ENCODE results near the gene ANKRD34A. TPM values are rescaled to one million over a fixed set of nuclear protein-coding genes. Genes with fewer than 3 reads are reported as not detected.

Gene ANKRD34A
- total and polyA plus RNA-seq, 2 experiments from 2014 or later, result 0.16 to 0.35 TPM

- TF ChIP-seq, protein P1, sequence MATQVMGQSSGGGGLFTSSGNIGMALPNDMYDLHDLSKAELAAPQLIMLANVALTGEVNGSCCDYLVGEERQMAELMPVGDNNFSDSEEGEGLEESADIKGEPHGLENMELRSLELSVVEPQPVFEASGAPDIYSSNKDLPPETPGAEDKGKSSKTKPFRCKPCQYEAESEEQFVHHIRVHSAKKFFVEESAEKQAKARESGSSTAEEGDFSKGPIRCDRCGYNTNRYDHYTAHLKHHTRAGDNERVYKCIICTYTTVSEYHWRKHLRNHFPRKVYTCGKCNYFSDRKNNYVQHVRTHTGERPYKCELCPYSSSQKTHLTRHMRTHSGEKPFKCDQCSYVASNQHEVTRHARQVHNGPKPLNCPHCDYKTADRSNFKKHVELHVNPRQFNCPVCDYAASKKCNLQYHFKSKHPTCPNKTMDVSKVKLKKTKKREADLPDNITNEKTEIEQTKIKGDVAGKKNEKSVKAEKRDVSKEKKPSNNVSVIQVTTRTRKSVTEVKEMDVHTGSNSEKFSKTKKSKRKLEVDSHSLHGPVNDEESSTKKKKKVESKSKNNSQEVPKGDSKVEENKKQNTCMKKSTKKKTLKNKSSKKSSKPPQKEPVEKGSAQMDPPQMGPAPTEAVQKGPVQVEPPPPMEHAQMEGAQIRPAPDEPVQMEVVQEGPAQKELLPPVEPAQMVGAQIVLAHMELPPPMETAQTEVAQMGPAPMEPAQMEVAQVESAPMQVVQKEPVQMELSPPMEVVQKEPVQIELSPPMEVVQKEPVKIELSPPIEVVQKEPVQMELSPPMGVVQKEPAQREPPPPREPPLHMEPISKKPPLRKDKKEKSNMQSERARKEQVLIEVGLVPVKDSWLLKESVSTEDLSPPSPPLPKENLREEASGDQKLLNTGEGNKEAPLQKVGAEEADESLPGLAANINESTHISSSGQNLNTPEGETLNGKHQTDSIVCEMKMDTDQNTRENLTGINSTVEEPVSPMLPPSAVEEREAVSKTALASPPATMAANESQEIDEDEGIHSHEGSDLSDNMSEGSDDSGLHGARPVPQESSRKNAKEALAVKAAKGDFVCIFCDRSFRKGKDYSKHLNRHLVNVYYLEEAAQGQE (IDR thresholded peaks at IDR 0.05; ENCODE audit: unreplicated experiment), result no peak
- no peak for TF ChIP-seq ZNF114 (CRISPR knock-in tag; IDR thresholded peaks at IDR 0.05)
- TF ChIP-seq POLR2AphosphoS5 (IDR thresholded peaks at IDR 0.05; ENCODE audit: low read depth), result no peak
- no peak for TF ChIP-seq CREB1 (CRISPR knock-in tag; IDR thresholded peaks at IDR 0.05; ENCODE audit: low read depth)
- TF ChIP-seq JUNB (IDR thresholded peaks at IDR 0.05; ENCODE audit: unreplicated experiment), result no peak
- no peak for TF ChIP-seq STAT1 (IDR thresholded peaks at IDR 0.05; ENCODE audit: unreplicated experiment)
- TF ChIP-seq NANOG (IDR thresholded peaks at IDR 0.05; ENCODE audit: borderline replicate concordance), result no peak
- TF ChIP-seq ZNF331 (CRISPR knock-in tag; IDR thresholded peaks at IDR 0.05; ENCODE audit: low read depth), result no peak
These were observed 26.0 kb upstream of the ANKRD34A start (continued) for GRCh38 chr1:145990249-145990855.

- H3K27ac ChIP-seq (ENCODE audit: low read depth), result no peak overlapping the region
- H3K27me3 ChIP-seq (ENCODE audit: insufficient read depth), result no peaks in the 10 kb centered on the region
- peaks cover 21% of the 10 kb centered on the region for H3K36me3 Mint-ChIP-seq (ENCODE audit: low read depth)
- peaks cover 9% of the 10 kb centered on the region for H3K4me1 ChIP-seq (ENCODE audit: insufficient read depth)
- no peaks in the 10 kb centered on the region for H3K9me3 Mint-ChIP-seq
- H2AFZ ChIP-seq, result no peak overlapping the region
- no peaks in the 10 kb centered on the region for H3K79me2 ChIP-seq (replicated peaks; ENCODE audit: insufficient read depth)
- no peak overlapping the region for H3K27ac Mint-ChIP-seq
- TF ChIP-seq EZH2 (IDR thresholded peaks at IDR 0.05; ENCODE audit: low read depth, unreplicated experiment) (no peak), JUNB (IDR thresholded peaks at IDR 0.05; ENCODE audit: unreplicated experiment) (no peak), NANOG (IDR thresholded peaks at IDR 0.05; ENCODE audit: borderline replicate concordance) (no peak), EZH2phosphoT487 (IDR thresholded peaks at IDR 0.05; ENCODE audit: unreplicated experiment) (no peak), ZNF114 (CRISPR knock-in tag; IDR thresholded peaks at IDR 0.05) (no peak)
- TF ChIP-seq, protein P2, sequence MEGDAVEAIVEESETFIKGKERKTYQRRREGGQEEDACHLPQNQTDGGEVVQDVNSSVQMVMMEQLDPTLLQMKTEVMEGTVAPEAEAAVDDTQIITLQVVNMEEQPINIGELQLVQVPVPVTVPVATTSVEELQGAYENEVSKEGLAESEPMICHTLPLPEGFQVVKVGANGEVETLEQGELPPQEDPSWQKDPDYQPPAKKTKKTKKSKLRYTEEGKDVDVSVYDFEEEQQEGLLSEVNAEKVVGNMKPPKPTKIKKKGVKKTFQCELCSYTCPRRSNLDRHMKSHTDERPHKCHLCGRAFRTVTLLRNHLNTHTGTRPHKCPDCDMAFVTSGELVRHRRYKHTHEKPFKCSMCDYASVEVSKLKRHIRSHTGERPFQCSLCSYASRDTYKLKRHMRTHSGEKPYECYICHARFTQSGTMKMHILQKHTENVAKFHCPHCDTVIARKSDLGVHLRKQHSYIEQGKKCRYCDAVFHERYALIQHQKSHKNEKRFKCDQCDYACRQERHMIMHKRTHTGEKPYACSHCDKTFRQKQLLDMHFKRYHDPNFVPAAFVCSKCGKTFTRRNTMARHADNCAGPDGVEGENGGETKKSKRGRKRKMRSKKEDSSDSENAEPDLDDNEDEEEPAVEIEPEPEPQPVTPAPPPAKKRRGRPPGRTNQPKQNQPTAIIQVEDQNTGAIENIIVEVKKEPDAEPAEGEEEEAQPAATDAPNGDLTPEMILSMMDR (conservative IDR thresholded peaks at IDR 0.05; ENCODE audit: low read depth in 2 of 2), result no peak
- peaks cover 3% of the 10 kb centered on the region for H3K27me3 Mint-ChIP-seq (ENCODE audit: insufficient read depth, low read depth, poor library complexity)
- ATAC-seq, result no peak
- no peak overlapping the region for H3K4me2 ChIP-seq
- peaks cover 37% of the 10 kb centered on the region for H3K4me1 Mint-ChIP-seq
- no peaks in the 10 kb centered on the region; the same call in 1 of the 2 replicates for H3K36me3 ChIP-seq (ENCODE audit: insufficient read depth)
- no peak overlapping the region for H3K4me3 Mint-ChIP-seq
- no peaks in the 10 kb centered on the region for H4K20me1 ChIP-seq (replicated peaks; ENCODE audit: insufficient read depth)
- H3K4me3 ChIP-seq, result no peak overlapping the region
- no peaks in the 10 kb centered on the region; the same call in 1 of the 2 replicates for H3F3A ChIP-seq (replicated peaks; ENCODE audit: low read depth)
- no peaks in the 10 kb centered on the region for H3K9me2 ChIP-seq (ENCODE audit: insufficient read depth)
- DNase-seq (ENCODE audit: low spot score), result no peak
These were observed 24.4 kb upstream of the ANKRD34A start for GRCh38 chr1:145988773-145989172.
